ENCODE measurements around the gene SMAD5.

SMAD5 gene

DNA sequence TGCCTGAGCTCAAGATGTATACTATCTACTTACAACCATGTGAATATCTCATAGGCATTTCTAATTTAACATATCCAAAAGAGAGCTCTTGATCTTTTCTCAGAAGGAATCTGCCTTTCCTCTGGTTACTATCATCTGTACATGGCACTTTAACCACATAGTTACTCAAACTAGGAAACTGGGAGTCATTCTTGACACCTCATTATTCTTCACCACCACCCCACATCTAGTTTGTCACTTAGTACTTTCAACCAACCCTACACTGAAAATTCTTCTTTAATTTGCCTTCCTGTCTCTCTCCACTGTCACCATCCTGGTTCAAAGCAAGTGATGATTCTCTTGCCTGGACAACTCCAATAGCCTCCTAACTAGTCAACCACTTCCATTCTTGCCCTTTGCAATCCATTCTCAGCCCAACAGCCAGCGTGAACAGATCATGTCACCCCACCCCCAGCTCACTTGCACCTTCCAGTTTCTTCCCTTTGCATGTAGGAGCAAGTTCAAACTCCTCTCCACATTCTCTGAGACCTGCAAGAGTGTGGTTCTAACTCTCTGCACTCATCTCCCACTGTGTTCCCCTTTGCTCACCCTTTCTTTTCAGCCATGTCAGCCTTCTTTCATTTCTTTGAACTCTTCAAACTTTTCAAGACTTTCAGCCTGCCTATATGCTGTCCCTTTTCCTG, 17.3 kb upstream of the SMAD5 start:
- DNase-seq = no peak

DNA sequence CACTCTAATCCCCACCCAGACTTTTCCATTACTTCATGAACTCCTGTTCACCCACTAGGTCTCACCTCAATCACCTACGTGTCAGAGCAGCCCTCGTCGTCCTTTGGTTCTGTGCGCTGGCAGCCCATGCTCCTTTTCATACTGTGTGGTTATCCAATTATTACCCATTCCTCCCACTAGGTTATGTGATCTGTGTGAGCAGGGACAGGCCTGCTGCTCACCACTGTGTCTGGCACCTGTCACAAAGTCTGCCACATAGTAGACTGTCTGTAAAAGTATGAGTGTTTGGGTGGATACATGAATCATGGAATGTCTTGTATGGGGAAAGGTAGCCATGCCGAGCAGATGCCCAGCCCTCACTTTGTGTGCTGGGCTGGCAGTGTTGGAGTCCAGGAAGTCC, 12.1 kb upstream of the SMAD5 start:
- no peak for DNase-seq

DNA sequence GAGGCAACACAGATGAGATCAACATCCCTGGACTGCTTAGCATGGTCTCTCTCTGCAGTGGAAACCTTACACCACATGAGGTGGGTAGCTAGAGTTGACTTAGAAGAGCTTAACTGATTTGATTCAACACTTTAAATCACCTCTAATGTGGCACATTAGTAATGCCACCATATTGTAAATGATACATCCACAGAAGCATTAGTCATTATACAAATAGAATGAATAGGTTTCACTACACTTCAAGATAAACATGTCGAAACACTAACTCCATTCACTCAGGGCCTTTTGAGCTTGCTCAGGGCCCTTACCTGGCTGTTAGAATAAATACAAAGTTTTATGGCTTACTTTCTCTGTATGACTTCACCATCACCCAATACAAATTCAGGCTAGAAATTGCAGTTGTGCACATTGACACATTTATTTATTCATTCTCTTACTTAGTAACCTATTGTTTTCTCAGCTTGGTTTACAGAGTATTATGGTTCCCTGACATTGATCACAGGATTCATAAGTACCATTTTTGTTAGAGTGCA, 9.3 kb upstream of the SMAD5 start:
- DNase-seq = peak; percentile 53

DNA sequence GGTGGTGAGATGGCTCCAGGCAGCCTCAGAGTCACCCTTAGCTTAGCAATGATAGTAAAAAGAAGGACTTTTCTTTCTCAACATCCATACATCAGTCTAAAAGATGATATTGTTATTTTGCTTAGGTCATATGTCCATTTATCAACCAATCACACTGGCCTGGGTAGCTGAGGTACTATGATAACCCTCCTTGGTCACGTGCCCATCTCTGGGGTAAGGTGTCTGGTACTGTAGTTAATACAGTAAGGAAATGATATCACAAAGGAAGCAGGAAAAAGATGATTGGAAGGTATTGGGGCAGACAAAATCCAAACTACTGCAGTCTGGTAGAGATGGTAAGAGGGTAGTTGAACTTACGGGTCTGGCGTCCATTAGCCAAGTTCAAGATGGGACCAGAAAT, 5.1 kb upstream of the SMAD5 start:
- no peak for DNase-seq

DNA sequence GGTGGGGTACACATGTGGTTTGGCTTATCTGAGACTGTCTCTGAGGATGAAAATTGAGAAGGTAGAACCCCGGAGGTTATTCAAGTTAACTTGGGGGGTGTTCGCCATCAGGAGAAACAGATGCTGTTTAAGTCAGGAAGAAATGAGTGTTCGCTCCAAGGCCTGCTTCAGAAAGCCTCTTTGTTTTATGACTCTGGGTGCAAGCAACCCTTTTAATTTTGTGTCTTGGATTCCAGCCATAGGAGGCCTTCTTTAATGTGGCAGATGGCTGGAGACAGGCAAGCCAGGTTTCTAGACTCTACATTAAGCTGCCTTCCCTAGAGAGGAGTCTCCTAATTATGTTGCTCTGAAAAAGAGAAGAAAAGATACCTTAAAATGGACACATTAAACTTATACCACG, 4.2 kb upstream of the SMAD5 start:
- no peak for DNase-seq

DNA sequence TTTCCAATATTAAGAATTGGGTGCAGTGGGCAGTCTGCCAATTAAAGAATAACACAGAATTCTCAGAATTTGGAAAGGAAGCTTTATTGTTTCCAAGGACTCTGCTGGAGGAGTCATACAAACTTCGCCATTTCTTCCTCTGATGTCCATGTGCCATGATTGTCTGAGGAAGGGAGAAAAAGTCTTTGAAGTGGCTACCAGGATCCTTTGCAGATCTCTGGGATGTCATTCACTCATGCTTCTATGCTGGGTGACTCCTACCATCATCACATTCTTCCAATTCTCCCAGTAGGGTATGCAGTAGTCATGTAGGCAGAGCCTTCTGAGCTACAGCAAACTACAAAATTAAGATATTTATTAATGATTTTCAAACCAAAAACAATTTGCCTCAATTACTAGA, 3.2 kb upstream of the SMAD5 start:
- DNase-seq = no peak

DNA sequence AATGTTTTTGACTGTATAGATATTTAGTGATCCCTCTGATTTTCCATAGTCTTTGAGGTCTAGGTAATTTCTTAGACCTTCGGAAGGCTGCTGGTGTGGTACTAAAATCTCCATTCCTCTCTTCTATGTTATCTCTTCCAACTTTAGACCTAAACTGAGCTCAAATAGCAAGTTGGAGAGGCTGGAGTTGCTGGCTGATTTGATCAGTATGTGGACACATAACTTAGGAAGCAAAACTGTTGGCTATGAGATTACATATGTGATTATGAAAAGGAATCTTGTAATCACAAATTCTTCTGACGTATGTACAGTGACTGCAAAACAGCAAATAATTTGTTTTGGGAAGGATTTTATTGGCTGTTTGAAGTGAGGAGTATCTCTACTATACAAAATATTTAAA, 2.1 kb upstream of the SMAD5 start:
- DNase-seq = no peak

DNA sequence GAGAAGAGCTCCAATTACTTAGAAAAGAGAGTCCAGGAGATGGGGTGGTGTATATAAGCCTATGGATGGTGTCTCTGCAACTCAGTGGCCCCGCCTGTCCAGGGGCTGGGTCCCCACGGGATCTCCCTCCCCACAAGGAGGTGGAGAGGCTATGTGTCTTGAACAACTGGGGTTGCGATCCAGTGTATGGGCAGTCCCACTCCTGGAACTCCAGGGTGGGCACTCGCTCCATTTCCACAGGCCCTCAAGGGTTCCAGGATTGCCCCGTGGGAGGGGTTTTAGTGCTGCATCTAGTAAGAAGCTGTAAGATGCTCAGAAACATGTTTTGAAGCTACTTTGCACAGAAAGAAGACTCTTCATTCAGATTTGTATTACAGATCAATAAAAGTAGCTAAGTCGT, 558 bp upstream of the SMAD5 start:
- no peak for DNase-seq

DNA sequence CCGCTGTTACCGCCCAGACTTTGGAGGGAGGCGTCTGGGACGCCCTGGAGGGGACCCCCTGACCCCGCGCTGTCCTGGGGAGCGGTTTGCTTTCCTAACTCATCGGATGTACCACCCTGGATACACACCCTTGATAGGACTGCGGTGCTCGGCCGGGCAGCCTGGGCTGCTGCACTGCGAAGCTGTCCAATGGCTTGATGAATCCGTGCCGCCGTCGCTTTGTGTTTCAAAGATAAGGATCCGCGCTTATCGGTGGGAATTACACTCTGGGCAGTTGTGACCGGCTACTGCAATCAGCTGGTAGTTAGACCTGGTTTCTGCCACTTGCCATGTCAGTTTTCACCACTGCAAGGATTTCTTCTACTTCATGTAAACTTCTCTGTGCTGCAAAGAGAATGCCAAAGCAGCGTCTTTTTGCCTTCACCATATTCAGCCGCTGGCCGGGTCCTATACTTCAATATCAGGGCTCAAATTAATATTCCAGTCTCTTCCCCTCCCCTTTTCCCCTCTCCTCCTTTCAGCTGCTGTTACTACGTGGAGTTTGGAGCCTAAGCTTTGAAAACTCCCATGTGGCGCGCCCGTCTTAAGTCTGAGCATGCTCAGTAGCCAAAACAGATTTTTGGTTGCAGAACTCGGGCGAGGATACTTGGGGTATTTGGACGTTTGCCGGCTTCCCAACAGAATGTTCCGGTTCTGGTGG, 727 bp downstream of the SMAD5 start:
- DNase-seq = no peak

DNA sequence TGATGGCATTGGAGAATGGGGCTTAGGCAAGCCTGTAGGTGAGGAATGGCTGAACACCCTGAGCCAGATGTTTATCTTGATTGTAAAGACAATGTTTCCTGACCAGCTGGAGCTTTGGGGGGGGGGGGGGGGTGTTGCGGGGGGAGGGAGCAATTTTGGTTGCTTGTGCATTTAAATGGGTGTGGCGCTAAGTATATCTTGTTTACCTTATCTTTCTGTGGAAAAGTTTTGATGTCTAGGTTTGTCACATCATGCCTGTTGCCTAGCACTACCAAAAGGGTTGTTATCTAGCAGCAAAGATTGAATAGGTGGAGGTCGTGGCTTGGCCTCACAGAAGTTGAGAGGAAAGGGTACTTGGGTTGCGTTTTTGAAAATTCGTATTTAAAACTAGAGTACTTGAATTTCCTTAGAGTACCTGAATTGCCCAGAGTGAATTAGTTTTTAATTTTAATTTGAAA, 1.3 kb downstream of the SMAD5 start:
- no peak for DNase-seq

DNA sequence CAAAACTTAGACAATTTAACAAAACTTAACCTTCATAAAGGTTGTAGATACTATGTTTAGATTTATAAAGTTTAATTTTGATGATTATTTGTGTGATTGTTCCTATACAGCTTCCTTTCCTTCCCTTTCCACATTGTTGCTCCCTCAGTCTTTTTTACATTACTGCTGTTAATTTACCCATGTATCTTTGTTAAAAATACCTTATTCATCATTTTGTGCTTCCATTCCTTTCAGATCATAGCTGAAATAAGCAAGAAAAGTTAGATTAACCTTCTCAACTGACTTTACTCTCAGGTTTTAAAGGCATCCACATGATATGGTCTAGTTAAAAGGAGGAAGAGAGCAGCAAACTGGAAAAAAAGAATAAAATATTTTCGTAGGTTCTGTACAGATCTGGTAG, 2.0 kb downstream of the SMAD5 start:
- DNase-seq = no peak

DNA sequence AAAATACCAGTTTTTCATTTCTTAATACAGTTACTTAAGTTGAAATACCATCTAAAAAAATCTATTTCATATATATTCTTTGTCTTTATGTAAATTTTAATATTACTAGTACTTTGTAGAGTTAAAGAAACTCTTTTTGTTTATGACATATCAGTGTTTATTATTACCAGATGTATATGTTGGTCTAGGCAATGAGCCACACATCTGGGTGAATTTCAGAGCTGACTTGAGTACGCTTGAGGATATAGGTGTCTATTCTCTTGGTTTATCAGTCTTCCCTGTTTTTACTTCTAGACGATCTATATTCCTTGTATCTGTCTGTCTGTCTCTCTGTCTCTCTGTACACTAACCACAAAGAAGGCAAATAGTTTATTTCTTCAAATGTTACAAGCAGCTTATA, 2.9 kb downstream of the SMAD5 start:
- DNase-seq = no peak

DNA sequence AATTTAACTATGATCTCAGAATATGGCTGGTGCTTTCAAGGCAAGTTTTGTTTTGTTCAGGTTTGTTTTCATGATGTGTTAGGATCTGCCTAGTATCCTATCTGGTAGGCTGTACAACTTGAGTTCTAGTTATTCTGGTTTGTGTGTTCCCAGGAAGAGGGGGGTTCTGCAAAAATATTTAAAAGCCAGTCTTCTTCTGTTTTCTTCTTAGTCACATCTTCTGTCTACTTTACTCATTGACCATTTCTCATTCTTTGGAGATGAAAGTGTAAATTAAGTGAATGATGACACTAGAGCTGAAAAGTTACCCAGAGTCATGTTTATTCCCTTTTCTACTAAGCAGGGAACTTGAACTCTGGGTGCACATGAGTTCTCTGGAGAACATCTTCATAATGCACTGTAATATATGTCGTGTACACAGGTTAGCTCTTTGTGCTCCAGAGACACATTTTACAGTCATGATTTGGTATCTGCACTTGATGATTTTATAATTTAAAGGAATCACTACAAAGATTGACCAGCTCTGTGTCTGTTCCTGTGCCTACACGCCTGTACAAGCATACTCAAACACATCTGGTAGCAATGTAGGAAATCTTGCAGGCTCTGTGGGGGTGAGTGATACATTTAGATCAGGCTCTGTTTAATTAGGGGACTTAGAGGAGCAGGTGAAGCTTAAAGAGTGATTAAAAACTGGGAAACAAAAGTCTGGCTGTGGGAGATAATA, 5.0 kb downstream of the SMAD5 start:
- no peak for DNase-seq

DNA sequence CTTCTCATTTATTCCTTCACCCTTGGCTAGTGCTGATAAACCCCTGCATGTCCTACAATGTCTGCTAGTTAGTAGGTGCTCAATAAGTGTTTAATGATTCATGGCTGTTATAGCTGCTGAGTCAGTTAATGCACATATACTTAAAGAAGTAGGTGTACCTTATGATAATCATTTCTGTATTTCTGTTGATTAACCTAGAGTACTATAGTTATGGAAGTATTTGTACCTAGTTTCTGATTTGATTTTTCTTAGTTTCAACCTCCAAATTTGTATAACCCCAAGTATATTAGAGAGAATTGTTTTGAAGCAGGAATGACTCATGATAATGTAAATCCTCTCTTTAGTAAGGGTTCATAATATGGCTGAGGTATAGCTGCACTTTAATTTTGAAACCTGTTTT, 8.9 kb downstream of the SMAD5 start:
- DNase-seq = no peak

DNA sequence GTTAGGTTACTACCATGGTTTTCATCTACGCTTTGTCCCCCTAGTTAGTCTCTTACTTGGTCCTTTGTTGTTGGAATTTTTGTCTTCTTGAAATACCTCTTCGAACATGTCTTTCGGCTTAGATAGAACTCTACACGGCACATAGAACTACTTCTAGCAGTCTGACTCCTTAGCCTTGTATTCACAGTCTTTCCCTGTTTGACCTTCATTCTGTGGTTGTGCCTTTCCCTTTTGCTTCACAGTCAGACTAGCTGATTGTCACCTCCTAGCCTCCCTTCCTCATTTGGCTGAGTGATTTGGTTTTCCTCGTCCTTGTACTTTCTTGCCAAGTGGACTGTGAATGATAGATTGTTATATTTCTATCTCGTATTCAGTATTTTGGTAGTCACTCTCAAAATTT, 10.7 kb downstream of the SMAD5 start:
- DNase-seq = no peak

DNA sequence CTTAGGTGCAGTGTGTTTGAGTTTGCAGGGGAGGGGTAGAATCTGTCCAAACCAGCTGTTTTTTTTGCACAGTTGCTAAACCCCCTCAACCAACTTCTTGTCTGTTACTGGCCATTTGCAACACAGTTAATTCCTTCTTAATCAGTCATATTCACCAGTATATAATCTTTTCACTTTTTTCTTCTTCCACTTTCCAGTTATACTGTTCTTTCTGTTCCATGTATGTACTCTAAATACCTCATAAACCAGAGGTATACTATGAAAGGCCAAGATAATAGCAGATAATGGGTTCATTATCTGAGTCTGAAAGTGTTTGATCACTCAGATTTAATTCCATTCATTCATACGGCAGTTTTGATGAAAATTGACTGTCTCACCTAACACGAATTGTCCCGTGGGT, 11.1 kb downstream of the SMAD5 start:
- no peak for DNase-seq

DNA sequence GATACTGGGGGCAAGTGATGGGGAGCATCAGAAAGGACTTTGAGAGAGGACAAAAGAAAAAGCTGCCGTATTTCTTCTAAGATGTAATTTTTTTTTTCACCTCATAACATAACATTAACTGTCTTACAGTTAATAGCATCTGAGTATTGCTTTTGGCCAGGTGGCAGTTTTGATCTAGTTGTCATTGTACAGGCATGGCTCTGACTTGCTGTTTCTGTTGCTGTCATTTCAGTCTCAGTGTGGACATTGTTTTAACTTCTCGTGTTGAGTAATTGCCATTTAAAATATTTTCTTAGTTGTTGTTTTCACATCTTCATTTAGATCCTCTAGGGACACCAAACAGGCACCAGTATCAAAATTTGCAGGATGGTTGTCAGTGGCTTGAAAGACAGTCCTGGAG, 12.4 kb downstream of the SMAD5 start:
- DNase-seq = no peak

DNA sequence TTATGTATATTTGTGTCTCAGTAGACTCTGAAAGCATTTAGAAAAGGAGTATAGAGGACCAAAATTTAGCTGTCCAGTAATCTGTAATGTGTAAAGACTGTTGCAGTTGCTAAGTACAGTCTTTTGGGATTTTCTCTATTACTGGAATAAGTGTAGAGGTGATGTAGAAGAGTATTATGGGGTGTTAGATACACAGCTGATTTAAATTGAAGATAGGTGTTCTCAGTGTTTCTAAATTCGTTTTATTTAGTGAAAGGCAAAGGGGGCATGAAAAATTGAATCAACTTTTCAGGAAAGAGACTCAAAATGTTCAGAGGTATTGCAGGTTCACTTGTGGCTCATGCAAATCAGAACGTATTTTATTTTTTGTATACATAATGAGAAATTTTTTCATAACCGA, 13.6 kb downstream of the SMAD5 start:
- DNase-seq = no peak

DNA sequence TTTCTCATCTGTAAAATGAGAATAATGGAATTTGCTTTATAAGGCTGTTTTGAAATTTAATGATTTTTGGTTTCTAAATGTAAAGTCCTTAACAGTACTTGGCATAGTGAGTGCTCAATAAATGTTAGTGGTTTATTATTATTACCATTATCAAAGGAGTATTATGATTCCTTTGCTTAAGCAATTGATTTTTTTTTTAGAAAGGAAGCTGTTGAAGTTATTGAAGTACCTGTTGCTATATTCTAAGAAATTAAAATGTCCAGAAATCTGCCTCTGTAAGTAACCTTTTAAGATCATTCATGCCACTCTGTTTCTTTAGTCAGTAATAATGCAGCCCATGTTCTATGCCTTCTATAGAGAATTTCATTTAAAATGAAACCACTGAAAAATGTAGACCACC, 15.0 kb downstream of the SMAD5 start:
- no peak for DNase-seq

DNA sequence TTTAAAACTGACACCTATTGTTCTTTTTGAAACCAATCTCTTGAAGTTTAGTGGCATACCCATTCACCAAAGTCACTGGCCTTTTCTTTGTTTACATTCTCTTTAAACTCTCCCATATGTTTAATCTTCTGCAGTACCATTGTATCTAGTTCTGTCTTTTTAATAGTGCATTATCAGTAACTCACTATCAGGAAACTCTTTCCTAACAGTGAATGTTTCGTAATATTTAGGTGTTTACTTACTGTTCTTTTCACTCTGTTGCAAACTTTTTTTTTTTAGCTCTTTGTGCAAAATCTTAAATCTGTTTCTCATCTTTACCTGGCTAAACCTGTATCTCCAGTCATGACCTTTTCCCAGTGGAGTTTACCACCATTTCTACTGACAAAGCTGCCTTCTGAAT, 17.2 kb downstream of the SMAD5 start:
- DNase-seq = no peak

DNA sequence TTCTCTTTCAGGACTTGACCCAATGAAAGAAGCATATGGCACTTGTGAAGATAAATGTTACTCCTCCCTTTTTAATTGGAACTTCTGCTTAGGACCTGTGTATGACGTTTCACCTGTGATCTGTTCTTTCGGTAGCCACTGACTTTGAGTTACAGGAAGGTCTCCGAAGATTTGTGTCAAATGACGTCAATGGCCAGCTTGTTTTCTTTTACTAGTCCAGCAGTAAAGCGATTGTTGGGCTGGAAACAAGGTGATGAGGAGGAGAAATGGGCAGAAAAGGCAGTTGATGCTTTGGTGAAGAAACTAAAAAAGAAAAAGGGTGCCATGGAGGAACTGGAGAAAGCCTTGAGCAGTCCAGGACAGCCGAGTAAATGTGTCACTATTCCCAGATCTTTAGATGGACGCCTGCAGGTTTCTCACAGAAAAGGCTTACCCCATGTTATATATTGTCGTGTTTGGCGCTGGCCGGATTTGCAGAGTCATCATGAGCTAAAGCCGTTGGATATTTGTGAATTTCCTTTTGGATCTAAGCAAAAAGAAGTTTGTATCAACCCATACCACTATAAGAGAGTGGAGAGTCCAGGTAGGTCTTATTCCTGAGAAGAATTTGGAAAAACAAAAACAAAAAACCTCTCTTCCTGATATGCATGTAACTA, 21.1 kb downstream of the SMAD5 start:
- DNase-seq = no peak

DNA sequence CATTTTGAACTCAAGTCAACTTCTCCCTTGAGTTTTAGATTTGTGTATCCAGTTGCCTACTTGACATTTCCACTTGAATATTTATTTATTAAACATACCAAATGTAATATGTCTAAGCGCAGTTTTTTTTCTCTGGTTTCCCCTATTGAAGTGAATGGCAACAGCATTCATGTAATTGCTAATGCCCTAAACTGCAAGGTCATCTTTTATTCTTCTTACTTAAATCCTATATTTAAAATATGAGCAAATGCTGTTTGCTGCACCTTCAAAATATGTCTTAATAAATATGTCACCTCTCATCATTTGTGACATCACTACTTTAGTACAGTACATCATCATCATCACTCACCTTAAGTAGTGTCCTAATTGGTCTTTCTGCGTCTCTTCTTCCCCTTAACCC, 22.4 kb downstream of the SMAD5 start:
- DNase-seq = no peak

DNA sequence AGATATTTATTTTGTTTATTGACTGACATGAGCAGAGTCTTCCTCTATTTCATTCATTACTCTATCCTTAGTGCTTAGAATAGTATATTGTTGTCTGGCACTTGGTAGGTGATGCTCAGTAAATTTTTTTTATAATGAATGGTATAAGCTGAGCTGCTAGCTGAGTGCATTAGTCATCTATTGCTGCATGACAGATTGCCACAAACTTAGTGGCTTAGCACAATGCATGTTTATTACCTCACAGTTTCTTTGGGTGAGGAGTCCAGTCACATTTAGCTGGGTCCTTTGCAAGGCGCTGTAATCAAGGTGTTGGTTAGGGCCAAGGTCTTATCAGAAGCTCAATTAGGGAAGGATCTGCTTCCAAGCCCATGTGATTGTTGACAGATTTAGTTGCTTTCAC, 23.1 kb downstream of the SMAD5 start:
- DNase-seq = no peak

DNA sequence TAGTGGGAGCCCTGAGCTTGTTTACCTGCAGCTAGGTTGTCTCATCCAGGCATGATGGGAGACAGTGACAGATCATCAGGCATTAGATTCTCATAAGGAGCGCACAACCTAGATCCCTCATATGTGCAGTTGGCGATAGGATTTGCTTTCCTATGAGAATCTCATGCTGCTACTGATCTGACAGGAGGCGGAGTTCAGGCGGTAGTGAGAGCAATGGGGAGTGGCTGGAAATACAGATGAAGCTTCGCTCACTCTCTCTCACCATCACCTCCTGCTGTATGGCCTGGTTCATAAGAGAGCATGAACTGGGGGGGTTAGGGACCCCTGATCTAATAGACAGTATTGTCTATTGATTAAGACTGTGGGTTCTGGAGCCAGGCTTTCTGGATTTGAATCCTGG, 24.9 kb downstream of the SMAD5 start:
- no peak for DNase-seq
